CD14-positive monocyte (primary cell): Measurements from ENCODE around the gene PYGM. TPM values are rescaled to one million over a fixed set of nuclear protein-coding genes. Genes with fewer than 3 reads are reported as not detected.

Source experiments
- DNase-seq, 3 donors: peaks; one replicate each; pipeline ENCODE4 v3.0.0-alpha.2; 2011 to 2022
- H2AFZ ChIP-seq: 2 replicates; pipeline ENCODE4 v1.6.0; 2012; ENCODE audit warnings: mild to moderate bottlenecking, low read depth, low read length, inconsistent platforms; ENCODE audit not compliant: insufficient read depth, poor library complexity, severe bottlenecking
- H3K27ac ChIP-seq, 2 donors: 1 replicate in 1 of 2; 2 replicates in 1 of 2; pipeline ENCODE4 v1.5.1; 2012 to 2013; ENCODE audit warnings: low read length in 2 of 2, control low read depth in 1 of 2, inconsistent platforms in 1 of 2, low read depth in 1 of 2, mild to moderate bottlenecking in 1 of 2
- H3K27me3 ChIP-seq, 2 donors: one replicate each; pipeline versions ENCODE4 v1.6.0 to v1.6.1; 2011 to 2013; ENCODE audit warnings: low read length in 2 of 2; ENCODE audit not compliant: control insufficient read depth in 2 of 2, insufficient read depth in 2 of 2
- H3K36me3 ChIP-seq, 2 donors: replicated peaks in 1 of 2; 1 replicate in 1 of 2; 2 replicates in 1 of 2; pipeline versions ENCODE4 v1.5.1 to v1.6.1; 2012 to 2013; ENCODE audit warnings: low read length in 2 of 2, control low read depth in 1 of 2, inconsistent platforms in 1 of 2, mild to moderate bottlenecking in 1 of 2; ENCODE audit not compliant: insufficient read depth in 2 of 2, control insufficient read depth in 1 of 2
- H3K4me1 ChIP-seq, 2 donors: 1 replicate in 1 of 2; 2 replicates in 1 of 2; pipeline versions ENCODE4 v1.5.1 to v1.6.1; 2012 to 2013; ENCODE audit warnings: low read length in 2 of 2, control low read depth in 1 of 2, inconsistent platforms in 1 of 2, mild to moderate bottlenecking in 1 of 2, moderate library complexity in 1 of 2; ENCODE audit not compliant: insufficient read depth in 2 of 2, control insufficient read depth in 1 of 2
- H3K4me2 ChIP-seq: replicated peaks from 2 replicates; pipeline ENCODE3; 2012; ENCODE audit warnings: low read length, moderate library complexity, mild to moderate bottlenecking; ENCODE audit not compliant: poor library complexity, severe bottlenecking; ENCODE audit errors: extremely low read depth
- H3K4me3 ChIP-seq, 3 experiments: fragments of 200-600 bp in 1 of 3; sonication (generic) in 1 of 3; replicated peaks in 1 of 3; 1 replicate in 2 of 3; 2 replicates in 1 of 3; pipeline ENCODE4 v1.5.1; 2011 to 2013; ENCODE audit warnings: low read length in 3 of 3, mild to moderate bottlenecking in 3 of 3, control low read depth in 2 of 3, low read depth in 2 of 3, inconsistent platforms in 1 of 3, moderate library complexity in 1 of 3
- H3K79me2 ChIP-seq: 2 replicates; pipeline ENCODE4 v1.6.0; 2012; ENCODE audit warnings: mild to moderate bottlenecking, control low read depth, inconsistent platforms, low read length, moderate library complexity; ENCODE audit not compliant: insufficient read depth
- H3K9ac ChIP-seq: 2 replicates; pipeline ENCODE4 v1.6.0; 2017; ENCODE audit warnings: low read length, mild to moderate bottlenecking; ENCODE audit not compliant: insufficient read depth, poor library complexity, severe bottlenecking
- H3K9me3 ChIP-seq, 2 donors: replicated peaks in 1 of 2; 1 replicate in 1 of 2; 2 replicates in 1 of 2; pipeline versions ENCODE4 v1.5.1 to v1.6.1; 2012 to 2013; ENCODE audit warnings: low read length in 2 of 2, control low read depth in 1 of 2; ENCODE audit not compliant: control insufficient read depth in 1 of 2, insufficient read depth in 1 of 2
- H4K20me1 ChIP-seq: 2 replicates; pipeline ENCODE4 v1.6.0; 2012; ENCODE audit warnings: mild to moderate bottlenecking, low read length, control low read depth, moderate library complexity; ENCODE audit not compliant: insufficient read depth
- H3K27ac Mint-ChIP-seq, 7 donors: one replicate each; pipeline ENCODE4 v1.8.0; 2020; ENCODE audit warnings: mild to moderate bottlenecking in 7 of 7, mixed read lengths in 7 of 7, moderate library complexity in 6 of 7, inconsistent platforms in 2 of 7
- H3K27me3 Mint-ChIP-seq, 3 donors: one replicate each; pipeline ENCODE4 v1.8.0; 2021 to 2022; ENCODE audit warnings: low read depth in 3 of 3, mild to moderate bottlenecking in 3 of 3, mixed read lengths in 3 of 3, moderate library complexity in 3 of 3, inconsistent platforms in 1 of 3
- H3K36me3 Mint-ChIP-seq, 2 donors: one replicate each; pipeline ENCODE4 v1.8.0; 2020; ENCODE audit warnings: mixed read lengths in 2 of 2, inconsistent platforms in 1 of 2, mild to moderate bottlenecking in 1 of 2
- H3K4me1 Mint-ChIP-seq: one replicate; pipeline ENCODE4 v1.8.0; 2020; ENCODE audit warnings: mild to moderate bottlenecking, mixed read lengths
- H3K4me3 Mint-ChIP-seq, 2 donors: one replicate each; pipeline ENCODE4 v1.8.0; 2020; ENCODE audit warnings: mild to moderate bottlenecking in 2 of 2, mixed read lengths in 2 of 2, moderate library complexity in 1 of 2
- H3K9me3 Mint-ChIP-seq, 7 donors: one replicate each; pipeline ENCODE4 v1.8.0; 2020 to 2022; ENCODE audit warnings: mixed read lengths in 7 of 7, mild to moderate bottlenecking in 6 of 7, moderate library complexity in 6 of 7, inconsistent platforms in 2 of 7
- WGBS: methylation state at CpG from one replicate; pipeline ENCODE4 v1.1.5; 2013; ENCODE audit warnings: missing lambda C conversion rate; ENCODE audit not compliant: insufficient coverage; 5-methylcytosine and 5-hydroxymethylcytosine counted together
- intact Hi-C, 2 donors: fragments of 100-400 bp; cut with micrococcal nuclease; formaldehyde crosslinking; loops; one replicate each; pipeline versions ENCODE4 v1.15.0 to v1.15.1; 2023
- polyA plus RNA-seq, 3 donors: library from polyadenylated mRNA; depleted of rRNA in 1 of 3; unstranded in 2 of 3; stranded (reverse) in 1 of 3; fragments of 300-500 nt in 2 of 3; fragments of >200 nt in 1 of 3; fragmentation: Illumina TruSeq in 2 of 3; gene quantifications; 1 replicate in 2 of 3; 2 replicates in 1 of 3; pipeline ENCODE4 v1.2.3, GENCODE V29; 2012 to 2021
- TF ChIP-seq, protein P1 (sequence below): fragments of 200-600 bp; IDR thresholded peaks from one replicate; pipeline ENCODE4 v1.8.0; 2022; ENCODE audit warnings: antibody characterized with exemption, mild to moderate bottlenecking

Gene PYGM
- polyA plus RNA-seq, 3 donors, result 0.05 to 1.8 TPM; not detected in 1

DNA sequence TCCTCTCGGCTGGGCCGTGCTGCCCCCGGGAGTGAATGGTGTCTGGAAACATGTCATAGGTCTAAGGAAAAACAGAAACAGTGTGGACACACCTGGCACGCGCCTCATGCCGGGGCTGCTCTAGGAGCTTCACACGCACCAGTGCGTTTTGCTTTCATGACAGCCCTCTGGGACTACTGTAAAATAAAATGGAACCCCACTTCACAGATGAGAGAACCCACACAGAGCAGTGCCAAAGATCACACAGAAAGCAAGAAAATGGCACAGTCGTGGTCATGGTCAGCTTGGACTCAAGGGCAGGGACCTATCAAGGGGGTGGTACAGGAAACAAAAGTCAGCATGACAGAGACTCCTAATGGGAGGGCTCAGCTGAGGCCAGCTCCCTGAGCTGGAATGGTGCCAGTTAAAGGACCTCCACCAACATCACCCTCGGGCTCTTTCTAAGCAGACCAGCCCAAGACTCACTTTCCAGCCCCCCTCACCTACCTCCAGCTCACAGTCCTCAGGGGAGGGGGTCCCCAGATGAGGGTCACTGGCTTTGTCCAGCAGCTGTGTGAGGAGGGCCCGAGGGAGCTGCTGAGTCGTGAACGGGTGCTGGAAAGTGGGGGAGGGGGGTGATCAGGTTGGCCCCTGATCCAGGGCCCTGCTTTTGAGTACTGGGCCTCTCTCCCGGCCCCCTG, 40.0 kb upstream of the PYGM start:
- WGBS, result 90% methylated on average over 10 of the region's 14 CpGs
- intact Hi-C loops, result no loop called here
- H3K27me3 Mint-ChIP-seq, result peaks cover 0 to 4% (median 2%) of the 10 kb centered on the region in 3 donors
- Histone ChIP-seq H3K4me2 (no peak overlapping the region), H3K79me2 (peaks cover 6% of the 10 kb centered on the region), H3K27ac (no peak overlapping the region), H3K4me1 (peaks cover 29 to 42% of the 10 kb centered on the region in 2 donors), H3K36me3 (peaks cover 25 to 42% of the 10 kb centered on the region in 2 donors), H4K20me1 (peaks cover 5% of the 10 kb centered on the region), H2AFZ (no peak overlapping the region), H3K4me3 (no peak overlapping the region), H3K27me3 (no peaks in the 10 kb centered on the region), H3K9ac (no peak overlapping the region), H3K9me3 (no peaks in the 10 kb centered on the region)
- no peak for DNase-seq
- H3K27ac Mint-ChIP-seq, result peak overlapping the region in 3 of 7 donors; percentile 52 to 81 (median 72)
- peaks cover 27 to 45% of the 10 kb centered on the region in 2 donors for H3K36me3 Mint-ChIP-seq
- no peak overlapping the region for H3K4me3 Mint-ChIP-seq
- peaks cover 50% of the 10 kb centered on the region for H3K4me1 Mint-ChIP-seq
- TF ChIP-seq, protein P1, sequence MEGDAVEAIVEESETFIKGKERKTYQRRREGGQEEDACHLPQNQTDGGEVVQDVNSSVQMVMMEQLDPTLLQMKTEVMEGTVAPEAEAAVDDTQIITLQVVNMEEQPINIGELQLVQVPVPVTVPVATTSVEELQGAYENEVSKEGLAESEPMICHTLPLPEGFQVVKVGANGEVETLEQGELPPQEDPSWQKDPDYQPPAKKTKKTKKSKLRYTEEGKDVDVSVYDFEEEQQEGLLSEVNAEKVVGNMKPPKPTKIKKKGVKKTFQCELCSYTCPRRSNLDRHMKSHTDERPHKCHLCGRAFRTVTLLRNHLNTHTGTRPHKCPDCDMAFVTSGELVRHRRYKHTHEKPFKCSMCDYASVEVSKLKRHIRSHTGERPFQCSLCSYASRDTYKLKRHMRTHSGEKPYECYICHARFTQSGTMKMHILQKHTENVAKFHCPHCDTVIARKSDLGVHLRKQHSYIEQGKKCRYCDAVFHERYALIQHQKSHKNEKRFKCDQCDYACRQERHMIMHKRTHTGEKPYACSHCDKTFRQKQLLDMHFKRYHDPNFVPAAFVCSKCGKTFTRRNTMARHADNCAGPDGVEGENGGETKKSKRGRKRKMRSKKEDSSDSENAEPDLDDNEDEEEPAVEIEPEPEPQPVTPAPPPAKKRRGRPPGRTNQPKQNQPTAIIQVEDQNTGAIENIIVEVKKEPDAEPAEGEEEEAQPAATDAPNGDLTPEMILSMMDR, result no peak
- peaks cover 0 to 3% (median 0%) of the 10 kb centered on the region in 7 donors for H3K9me3 Mint-ChIP-seq

DNA sequence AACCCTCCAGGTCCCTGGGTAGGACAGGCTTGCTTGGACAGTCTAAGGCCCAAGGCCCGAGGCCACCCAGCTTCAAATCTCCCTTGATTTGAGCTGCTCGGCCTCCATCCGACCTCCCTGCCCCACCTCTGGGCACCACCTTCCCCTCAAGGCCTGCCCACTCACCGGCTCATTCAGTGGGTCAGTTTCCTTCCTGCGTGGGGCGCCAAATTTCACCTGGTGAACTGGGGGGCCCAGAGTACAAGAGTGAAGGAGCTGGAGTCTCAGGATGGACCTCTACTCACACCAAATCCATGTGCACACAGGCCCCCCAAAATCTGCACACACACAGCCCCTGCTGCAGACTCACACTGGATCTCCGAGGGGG, 39.5 kb upstream of the PYGM start:
- Histone ChIP-seq H3K4me2 (no peak overlapping the region), H3K27me3 (no peaks in the 10 kb centered on the region), H2AFZ (no peak overlapping the region), H3K4me3 (no peak overlapping the region), H4K20me1 (peaks cover 5% of the 10 kb centered on the region), H3K36me3 (peaks cover 27 to 38% of the 10 kb centered on the region in 2 donors), H3K4me1 (peaks cover 28 to 40% of the 10 kb centered on the region in 2 donors), H3K9me3 (no peaks in the 10 kb centered on the region), H3K79me2 (peaks cover 6% of the 10 kb centered on the region), H3K9ac (no peak overlapping the region), H3K27ac (no peak overlapping the region)
- peaks cover 0 to 4% (median 2%) of the 10 kb centered on the region in 3 donors for H3K27me3 Mint-ChIP-seq
- DNase-seq, result no peak
- H3K27ac Mint-ChIP-seq, result peak overlapping the region in 1 of 7 donors; percentile 81
- H3K9me3 Mint-ChIP-seq, result peaks cover 0 to 3% (median 0%) of the 10 kb centered on the region in 7 donors
- TF ChIP-seq, protein P1, result no peak
- intact Hi-C loops, result no loop called here
- H3K4me3 Mint-ChIP-seq, result no peak overlapping the region
- 93% methylated on average over 4 of the region's 7 CpGs for WGBS
- H3K36me3 Mint-ChIP-seq, result peaks cover 30 to 49% of the 10 kb centered on the region in 2 donors
- H3K4me1 Mint-ChIP-seq, result peaks cover 50% of the 10 kb centered on the region
